Subcutaneous abdominal adipose tissue (tissue), 5 donors: ENCODE measurements around the gene RBM38.
"Not testable (repeated sequence)": the region's sequence is repeated elsewhere in the genome, so short reads cannot be mapped to it uniquely, and the experiment has no call there.

ENCODE experiments used
- H3K27ac ChIP-seq: one replicate; pipeline ENCODE4 v1.7.0; 2013; ENCODE audit warnings: low read depth, mild to moderate bottlenecking, inconsistent platforms, low read length, moderate library complexity
- H3K27me3 ChIP-seq, 5 donors: one replicate each; pipeline ENCODE4 v1.7.0; 2013; ENCODE audit warnings: low read length in 5 of 5, inconsistent platforms in 1 of 5; ENCODE audit not compliant: control insufficient read depth in 5 of 5, insufficient read depth in 4 of 5
- H3K36me3 ChIP-seq, 5 donors: one replicate each; pipeline ENCODE4 v1.7.0; 2013; ENCODE audit warnings: low read length in 5 of 5; ENCODE audit not compliant: control insufficient read depth in 5 of 5, insufficient read depth in 5 of 5
- H3K4me1 ChIP-seq, 5 donors: one replicate each; pipeline ENCODE4 v1.7.0; 2013; ENCODE audit warnings: low read length in 5 of 5, mild to moderate bottlenecking in 3 of 5, moderate library complexity in 1 of 5; ENCODE audit not compliant: control insufficient read depth in 5 of 5, insufficient read depth in 5 of 5
- H3K4me3 ChIP-seq, 5 donors: one replicate each; pipeline ENCODE4 v1.7.0; 2013; ENCODE audit warnings: low read length in 5 of 5, low read depth in 1 of 5
- H3K9ac ChIP-seq, 5 donors: one replicate each; pipeline ENCODE4 v1.7.0; 2013; ENCODE audit warnings: low read length in 5 of 5, mild to moderate bottlenecking in 4 of 5, moderate library complexity in 3 of 5
- H3K9me3 ChIP-seq, 5 donors: one replicate each; pipeline ENCODE4 v1.7.0; 2013; ENCODE audit warnings: low read length in 5 of 5; ENCODE audit not compliant: control insufficient read depth in 5 of 5
- donor health status: healthy.
- donor health status: healthy.
- donor health status: healthy.
- donor health status: healthy.
- donor health status: healthy.

RBM38 gene

GRCh38 chr20:57390604-57391438 is at the start of gene RBM38:
Gene RBM38, plus strand, starts transcription at chr20:57391396. Its CDS starts 186 bp downstream, at chr20:57391582.
- H3K27ac ChIP-seq, result no peak within 1 kb of the TSS
- H3K4me1 ChIP-seq, result peaks cover 4 to 73% (median 48%) of the 10 kb centered on the region in 5 donors
- no peaks in the 10 kb centered on the region for H3K27me3 ChIP-seq
- H3K9ac ChIP-seq, result peak within 1 kb of the TSS in 4 of 5 donors; percentile 26 to 74 (median 51)
- peaks cover 0 to 7% (median 0%) of the 10 kb centered on the region in 5 donors for H3K9me3 ChIP-seq
- H3K4me3 ChIP-seq, result peak within 1 kb of the TSS; percentile 71 to 79 (median 74)
- peaks cover 0 to 18% (median 5%) of the 10 kb centered on the region in 5 donors for H3K36me3 ChIP-seq

- Histone ChIP-seq H3K9ac (no peak overlapping the region), H3K4me1 (no peaks in the 10 kb centered on the region), H3K27me3 (peaks cover 0 to 6% (median 2%) of the 10 kb centered on the region in 5 donors), H3K36me3 (no peaks in the 10 kb centered on the region), H3K9me3 (no peaks in the 10 kb centered on the region), H3K27ac (no peak overlapping the region), H3K4me3 (no peak overlapping the region)
These were observed 49.5 kb upstream of the RBM38 start for GRCh38 chr20:57341663-57342062.

GRCh38 chr20:57342829-57343228 is 48.4 kb upstream of the RBM38 start:
- no peak overlapping the region for H3K27ac ChIP-seq
- no peak overlapping the region for H3K4me3 ChIP-seq
- no peaks in the 10 kb centered on the region for H3K4me1 ChIP-seq
- no peaks in the 10 kb centered on the region for H3K9me3 ChIP-seq
- peaks cover 0 to 5% (median 2%) of the 10 kb centered on the region in 5 donors for H3K27me3 ChIP-seq
- H3K9ac ChIP-seq, result no peak overlapping the region
- H3K36me3 ChIP-seq, result no peaks in the 10 kb centered on the region

GRCh38 chr20:57346477-57346876 is 44.7 kb upstream of the RBM38 start:
- Histone ChIP-seq H3K27ac (no peak overlapping the region), H3K36me3 (no peaks in the 10 kb centered on the region), H3K9me3 (no peaks in the 10 kb centered on the region), H3K4me3 (no peak overlapping the region), H3K4me1 (peaks cover 0 to 3% (median 1%) of the 10 kb centered on the region in 5 donors), H3K27me3 (peaks cover 0 to 2% (median 0%) of the 10 kb centered on the region in 5 donors), H3K9ac (no peak overlapping the region)

- H3K27me3 ChIP-seq, result peaks cover 0 to 2% (median 0%) of the 10 kb centered on the region in 5 donors
- no peak overlapping the region for H3K4me3 ChIP-seq
These were observed 43.8 kb upstream of the RBM38 start for GRCh38 chr20:57347393-57347792.

GRCh38 chr20:57348200-57348921 is 42.8 kb upstream of the RBM38 start:
- H3K9me3 ChIP-seq, H3K4me3 ChIP-seq, H3K27ac ChIP-seq, H3K36me3 ChIP-seq, H3K9ac ChIP-seq, H3K27me3 ChIP-seq: not testable (repeated sequence)
- H3K4me1 ChIP-seq, result peaks cover 6 to 17% (median 14%) of the 10 kb centered on the region in 5 donors

More at GRCh38 chr20:57347393-57347792, 43.8 kb upstream of the RBM38 start:
- no peak overlapping the region for H3K27ac ChIP-seq
- no peaks in the 10 kb centered on the region for H3K9me3 ChIP-seq
- H3K9ac ChIP-seq, result no peak overlapping the region
- H3K36me3 ChIP-seq, result no peaks in the 10 kb centered on the region
- peaks cover 5 to 12% (median 11%) of the 10 kb centered on the region in 5 donors for H3K4me1 ChIP-seq

- H3K9ac ChIP-seq, H3K27me3 ChIP-seq: not testable (repeated sequence)
These were observed 42.1 kb upstream of the RBM38 start for GRCh38 chr20:57348922-57349574.

GRCh38 chr20:57350081-57350710 is 41.0 kb upstream of the RBM38 start:
- Histone ChIP-seq H3K4me3 (no peak overlapping the region), H3K27ac (no peak overlapping the region), H3K4me1 (peaks cover 6 to 17% (median 14%) of the 10 kb centered on the region in 5 donors)

More at GRCh38 chr20:57348922-57349574, 42.1 kb upstream of the RBM38 start:
- H3K27ac ChIP-seq, H3K4me3 ChIP-seq, H3K9me3 ChIP-seq: not testable (repeated sequence)
- H3K36me3 ChIP-seq, result peaks cover 3 to 12% (median 6%) of the 10 kb centered on the region in 5 donors
- peaks cover 6 to 17% (median 14%) of the 10 kb centered on the region in 5 donors for H3K4me1 ChIP-seq

GRCh38 chr20:57350726-57351041 is 40.5 kb upstream of the RBM38 start:
- Histone ChIP-seq H3K4me3 (peak overlapping the region in 4 of 5 donors; percentile 86 to 99 (median 95)), H3K36me3 (peaks cover 4 to 28% (median 8%) of the 10 kb centered on the region in 5 donors), H3K4me1 (peaks cover 6 to 17% (median 14%) of the 10 kb centered on the region in 5 donors), H3K9ac (peak overlapping the region in 1 of 5 donors; percentile 97)
- not testable (repeated sequence) for H3K9me3 ChIP-seq, H3K27me3 ChIP-seq, H3K27ac ChIP-seq

More at GRCh38 chr20:57350081-57350710, 41.0 kb upstream of the RBM38 start:
- peaks cover 0 to 2% (median 0%) of the 10 kb centered on the region in 5 donors for H3K27me3 ChIP-seq
- H3K9me3 ChIP-seq, result no peaks in the 10 kb centered on the region
- H3K9ac ChIP-seq, result no peak overlapping the region
- peaks cover 4 to 23% (median 8%) of the 10 kb centered on the region in 5 donors for H3K36me3 ChIP-seq
